ENCODE measurements around the gene NARF. TPM values are rescaled to one million over a fixed set of nuclear protein-coding genes. Genes with fewer than 3 reads are reported as not detected.

The NARF gene
- total and polyA plus RNA-seq, 2 of the 8 experiments (the other 6 are each of a cell fraction or from before 2014, with no cell fraction given) = 97.4 to 131 TPM

GRCh38 chr17:82477934-82478333 lies 19.4 kb downstream of the NARF start:
- H2BK12ac ChIP-seq (ENCODE audit: low read depth, low read length) = no peak overlapping the region
- H3K9ac ChIP-seq (replicated peaks in 1 of 4; ENCODE audit: extremely low read depth in 1 of 4, low read depth in 3 of 4, low read length in 3 of 4) = no peak overlapping the region
- H3K23ac ChIP-seq (ENCODE audit: insufficient read length) = no peak overlapping the region
- no peaks in the 10 kb centered on the region for H3K79me1 ChIP-seq (ENCODE audit: low read depth, low read length)
- no peak overlapping the region for H2BK5ac ChIP-seq (ENCODE audit: low read depth, low read length)
- peak overlapping the region; percentile 33 for H2BK120ac ChIP-seq (replicated peaks; ENCODE audit: low read depth, low read length)
- no peak for DNase-seq (ENCODE audit: low read depth in 1 of 2, low spot score in 2 of 2)
- H3K79me2 ChIP-seq (ENCODE audit: control insufficient read depth in 1 of 2, insufficient read depth in 2 of 2, low read length in 2 of 2) = no peaks in the 10 kb centered on the region
- no peak for FAIRE-seq
- H3K14ac ChIP-seq (ENCODE audit: insufficient read length) = no peak overlapping the region
- H2AK5ac ChIP-seq (ENCODE audit: low read depth, low read length) = no peak overlapping the region
- no peaks in the 10 kb centered on the region for H3K27me3 ChIP-seq (replicated peaks in 1 of 4; ENCODE audit: control insufficient read depth in 3 of 4, extremely low read depth in 1 of 4, insufficient read depth in 3 of 4, low read length in 3 of 4)
- H2BK20ac ChIP-seq (ENCODE audit: low read length) = no peak overlapping the region
- no peak overlapping the region for H4K91ac ChIP-seq (replicated peaks; ENCODE audit: insufficient read length, low read length)
- H3K4me1 ChIP-seq (replicated peaks in 1 of 4; ENCODE audit: control insufficient read depth in 3 of 4, insufficient read depth in 4 of 4, low read length in 3 of 4) = no peaks in the 10 kb centered on the region
- ChIA-PET CTCF (ENCODE audit: partially characterized antibody) (interaction anchor here (1.2 to 2.5 kb wide), 3 partner anchors 14 to 49 kb away, joined by 4 to 7 read pairs (median 5); no protein-coding TSS in a partner anchor), POLR2A (ENCODE audit: partially characterized antibody) (interaction anchor here (1.0 to 1.8 kb wide), 3 partner anchors 10 to 18 kb away, joined by 3 to 7 read pairs (median 3); no protein-coding TSS in a partner anchor)
- H2AFZ ChIP-seq (ENCODE audit: low read length) = no peak overlapping the region
- no peak overlapping the region for H4K8ac ChIP-seq (ENCODE audit: extremely low read depth, insufficient read depth, low read length)
- no peaks in the 10 kb centered on the region for H3K23me2 ChIP-seq (ENCODE audit: low read depth, low read length)
- no peaks in the 10 kb centered on the region for H3K9me3 ChIP-seq (ENCODE audit: insufficient read depth in 2 of 2, low read depth in 1 of 2, low read length in 1 of 2)
- no peak overlapping the region for H3K4me3 ChIP-seq (ENCODE audit: extremely low read depth in 1 of 4, insufficient read depth in 2 of 4, low read depth in 3 of 4, low read length in 4 of 4)
- whole genome bisulfite sequencing, 2 experiments (ENCODE audit: extremely low coverage in 1 of 2, insufficient coverage in 1 of 2, insufficient read length in 1 of 2, insufficient replicate concordance in 2 of 2, low coverage in 1 of 2, low lambda C conversion rate in 2 of 2, missing lambda C conversion rate in 1 of 2) = 95% methylated on average over 8 of the region's 8 CpGs; no CpG with 5 or more reads in 1 of the 2 experiments
- no peak overlapping the region for H3K4ac ChIP-seq (replicated peaks; ENCODE audit: insufficient read length, low read depth, low read length)
- H3K4me2 ChIP-seq (ENCODE audit: insufficient read depth in 1 of 2, low read depth in 2 of 2, low read length in 2 of 2) = no peak overlapping the region
- peaks cover 14 to 33% (median 20%) of the 10 kb centered on the region in 4 experiments; a peak in 7 of 8 replicates for H3K36me3 ChIP-seq (ENCODE audit: control insufficient read depth in 2 of 4, insufficient read depth in 4 of 4, low read length in 3 of 4)
- H2BK15ac ChIP-seq (ENCODE audit: low read length) = no peak overlapping the region
- no peak overlapping the region; the same call in 1 of the 2 replicates for H3K27ac ChIP-seq (ENCODE audit: low read depth, low read length)
- H4K20me1 ChIP-seq (replicated peaks in 1 of 2; ENCODE audit: control insufficient read depth in 1 of 2, insufficient read depth in 2 of 2, low read length in 2 of 2) = peaks cover 1 to 5% of the 10 kb centered on the region in 2 experiments
- H4K5ac ChIP-seq (ENCODE audit: insufficient read length, low read depth, low read length) = no peak overlapping the region
- H3K56ac ChIP-seq (replicated peaks; ENCODE audit: insufficient read length, low read depth, low read length) = no peak overlapping the region
- H3K18ac ChIP-seq (ENCODE audit: extremely low read depth, low read length) = no peak overlapping the region
- TF ChIP-seq KDM5A (IDR thresholded peaks at IDR 0.05; ENCODE audit: low read length) = no peak
